HFF-Myc (cell line): ENCODE data around the gene GIMAP8.

ENCODE experiments used
- DNase-seq: peaks from one replicate; pipeline ENCODE4 v3.0.0-alpha.2; 2011; ENCODE audit warnings: low read depth; ENCODE audit errors: extremely low read depth
- H3K4me3 ChIP-seq: replicated peaks from 2 replicates; pipeline ENCODE4 v1.5.1; 2011; ENCODE audit warnings: low read depth, mild to moderate bottlenecking, control low read depth, low read length
- CTCF ChIP-seq: IDR thresholded peaks from 2 replicates; pipeline ENCODE4 v1.5.1; 2012; ENCODE audit warnings: mild to moderate bottlenecking, low read depth, low read length, control low read depth; ENCODE audit errors: missing control alignments

Gene GIMAP8

GRCh38 chr7:150450491-150451001 is at the start of gene GIMAP8:
Gene GIMAP8, plus strand, starts transcription at chr7:150450630. Its CDS starts 16,069 bp downstream, at chr7:150466699.
- DNase-seq = no peak
- TF ChIP-seq CTCF = no peak
- no peak within 1 kb of the TSS for H3K4me3 ChIP-seq

DNA sequence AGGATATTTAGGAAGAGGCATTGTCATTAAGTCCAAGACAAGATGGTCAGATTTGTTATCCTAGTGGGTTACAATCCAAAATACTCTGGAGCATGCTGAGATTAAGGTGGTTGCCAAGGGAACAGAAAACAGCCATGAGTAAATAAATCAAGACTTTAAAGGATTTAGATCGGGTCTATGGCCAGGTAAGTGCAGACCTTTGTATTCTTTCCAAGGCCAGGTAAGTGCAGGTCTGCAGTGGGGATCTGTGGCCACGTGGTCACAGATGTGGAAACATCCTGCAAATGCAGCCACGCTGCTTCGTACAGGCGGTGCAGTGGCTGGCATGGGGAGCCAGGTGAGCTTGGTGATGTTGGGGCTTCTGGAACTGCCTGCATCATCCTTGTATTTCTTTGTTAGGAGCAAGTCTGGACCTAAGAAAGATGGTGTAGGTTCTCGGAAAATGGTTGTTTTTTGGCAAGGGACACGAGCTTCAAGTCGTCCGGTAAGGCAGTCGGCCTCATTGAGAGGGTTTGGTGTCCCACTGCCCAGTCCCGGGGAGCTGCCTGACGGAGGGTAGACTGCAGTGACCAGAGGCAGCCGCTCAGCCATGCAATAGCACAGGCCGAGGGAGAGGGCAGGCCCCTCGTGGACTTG is 49.5 kb upstream of the GIMAP8 start:
- no peak for TF ChIP-seq CTCF
- H3K4me3 ChIP-seq = no peak overlapping the region
- no peak for DNase-seq

- H3K4me3 ChIP-seq = no peak overlapping the region
- no peak for DNase-seq
- TF ChIP-seq CTCF = no peak
Observed at GRCh38 chr7:150401424-150401790, 49.0 kb upstream of the GIMAP8 start.

- no peak for TF ChIP-seq CTCF
- no peak for DNase-seq
- no peak overlapping the region for H3K4me3 ChIP-seq
Observed at GRCh38 chr7:150401861-150402631, 48.4 kb upstream of the GIMAP8 start.

DNA sequence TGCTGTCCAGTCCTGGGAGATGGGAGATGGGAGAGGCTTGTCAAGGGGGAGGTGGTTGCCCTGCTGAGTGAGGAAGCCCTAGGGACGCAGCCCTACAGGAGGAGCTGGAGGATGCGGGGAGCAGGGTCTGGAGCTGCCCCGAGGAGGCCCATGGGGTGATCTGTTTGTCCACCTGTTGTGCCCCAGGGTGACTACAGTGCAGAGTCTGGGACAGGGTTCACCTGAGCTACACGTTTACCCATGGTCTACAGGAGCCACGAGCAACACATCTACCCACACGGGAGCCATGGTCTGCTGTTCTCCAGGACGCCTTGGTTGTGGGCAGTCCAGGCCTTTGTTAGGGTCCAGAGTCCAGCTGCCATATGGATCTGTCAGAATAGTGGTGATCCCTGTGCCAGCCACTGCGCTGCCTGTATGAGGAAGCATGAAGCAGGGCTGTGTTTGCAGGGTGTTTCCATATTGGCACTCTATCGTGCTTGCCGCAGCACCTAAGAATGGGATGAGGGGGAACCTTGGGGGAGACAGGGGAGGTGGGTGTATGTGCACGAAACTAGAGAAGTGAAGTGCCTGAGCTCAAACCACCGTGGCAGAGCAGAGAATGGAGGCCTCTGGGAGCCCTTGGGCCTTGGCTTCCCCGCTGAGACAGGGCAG is 47.6 kb upstream of the GIMAP8 start:
- no peak for TF ChIP-seq CTCF
- no peak for DNase-seq
- H3K4me3 ChIP-seq = no peak overlapping the region

DNA sequence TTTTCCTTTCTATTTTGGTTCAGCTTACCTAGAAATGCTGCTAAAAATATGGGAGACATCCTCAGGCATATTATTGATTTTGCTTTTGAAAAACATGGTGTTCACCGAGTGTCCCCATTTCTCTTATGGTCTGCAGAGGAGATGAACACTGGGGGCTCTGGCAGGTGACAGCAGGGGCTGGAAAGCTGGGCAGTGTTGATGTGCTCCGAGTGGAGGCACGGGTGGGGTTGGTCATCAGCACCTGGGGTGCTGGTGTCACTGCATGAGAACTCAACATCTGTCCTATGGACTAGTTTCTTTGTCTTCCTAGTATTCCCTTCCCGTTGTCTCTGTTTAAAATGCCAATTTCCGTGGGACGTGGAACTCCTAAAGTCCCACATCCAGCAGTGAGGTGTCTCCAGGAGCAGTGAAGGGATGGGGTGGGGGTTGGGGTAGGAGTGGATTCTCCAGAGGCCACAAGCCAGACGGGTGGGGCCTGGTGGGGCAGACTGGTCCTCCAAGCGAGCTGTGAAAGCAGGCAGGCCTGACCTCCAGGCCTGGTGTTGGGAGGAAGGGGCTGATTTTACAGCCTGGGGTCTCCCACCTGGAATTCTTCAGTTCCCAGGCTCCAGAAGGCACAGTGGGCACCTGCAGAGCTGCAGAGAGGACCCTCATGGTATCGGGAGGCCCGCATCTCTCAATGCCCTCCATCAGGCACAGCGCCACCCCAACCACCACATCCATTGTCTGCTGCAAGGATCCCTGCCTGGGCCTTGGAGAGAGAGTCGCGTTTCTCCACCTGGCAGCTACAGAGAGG is 46.9 kb upstream of the GIMAP8 start:
- no peak for TF ChIP-seq CTCF
- H3K4me3 ChIP-seq = no peak overlapping the region
- DNase-seq = no peak
